Stromal cell of bone marrow (primary cell): ENCODE results near the gene TMEM132A.

ENCODE experiments used
- DNase-seq: peaks from one replicate; pipeline ENCODE4 v3.0.0-alpha.2; 2012; ENCODE audit warnings: low read depth

Gene TMEM132A

DNA sequence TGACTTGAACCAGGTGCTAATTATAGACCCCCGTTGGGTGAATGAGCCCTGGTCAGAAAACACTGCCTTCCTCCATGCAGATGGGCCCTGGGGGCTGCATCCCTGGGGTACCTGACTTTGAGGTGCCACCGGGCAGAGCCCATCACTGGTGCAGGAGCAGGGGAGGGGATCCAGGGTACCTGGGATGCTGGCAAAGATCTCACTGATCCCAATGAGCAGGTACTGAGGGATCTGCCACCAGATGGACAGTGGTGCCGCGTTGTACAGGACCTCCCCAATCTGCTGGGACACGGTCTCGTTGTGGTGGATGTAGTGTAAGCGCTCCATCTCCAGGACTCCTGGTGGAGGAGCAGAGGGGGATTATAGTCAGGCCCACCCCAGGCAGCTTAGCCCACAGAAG lies 15.0 kb downstream of the TMEM132A start:
- no peak for DNase-seq

DNA sequence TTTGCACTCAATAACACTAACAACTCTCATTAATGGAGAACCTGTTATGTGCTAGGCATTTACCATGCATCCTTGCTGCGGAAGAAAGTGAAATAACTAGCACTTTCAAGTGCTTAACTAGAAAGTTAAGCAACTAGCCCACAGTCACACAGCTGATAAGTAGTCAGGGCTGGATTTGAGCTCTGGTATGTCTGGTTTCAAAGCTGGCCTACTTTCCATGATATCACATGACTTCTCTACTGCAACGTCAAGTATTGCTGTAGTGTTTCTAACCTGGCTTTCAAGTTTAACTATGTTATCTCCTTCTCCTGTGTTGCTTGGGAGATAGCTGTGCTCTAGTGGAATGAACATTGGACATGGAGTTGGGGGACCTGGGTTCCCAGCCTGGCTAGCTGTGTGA lies 15.6 kb downstream of the TMEM132A start:
- DNase-seq = no peak

DNA sequence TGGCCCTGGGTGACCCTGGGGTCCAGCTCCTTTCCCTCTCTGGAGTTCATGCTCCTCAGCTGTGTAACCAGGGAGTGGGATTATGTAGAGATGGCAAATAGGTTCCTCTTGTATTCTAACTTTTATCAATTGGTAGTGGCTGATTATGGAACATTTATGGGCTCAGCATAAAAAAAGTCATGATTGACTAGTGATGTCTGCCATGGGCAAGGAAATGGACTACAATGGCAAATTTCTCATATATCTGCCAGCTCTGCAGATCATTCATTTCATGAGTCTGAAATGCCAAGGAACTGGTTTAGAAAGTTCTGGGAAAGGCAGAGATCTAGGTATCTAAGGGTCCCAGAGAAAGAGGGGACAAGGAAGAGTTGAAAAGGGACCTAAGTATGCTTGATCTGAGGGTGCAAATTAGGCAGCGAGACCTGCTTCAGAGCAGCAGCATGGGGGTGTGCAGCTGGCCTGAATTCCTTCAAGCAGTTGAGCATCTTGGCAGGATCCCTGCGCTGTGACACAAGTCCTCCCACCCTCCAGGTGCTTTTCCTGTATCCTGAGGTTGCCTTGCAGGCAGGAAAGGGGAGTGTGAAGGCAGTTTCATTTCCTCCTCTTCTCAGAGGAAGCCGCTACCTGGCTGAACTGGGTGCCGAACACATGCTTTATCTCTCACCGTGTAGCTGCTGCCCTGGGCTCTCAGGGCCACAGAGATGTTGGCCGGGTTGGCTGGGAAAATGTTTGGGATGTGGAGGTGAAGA lies 17.3 kb downstream of the TMEM132A start:
- no peak for DNase-seq

DNA sequence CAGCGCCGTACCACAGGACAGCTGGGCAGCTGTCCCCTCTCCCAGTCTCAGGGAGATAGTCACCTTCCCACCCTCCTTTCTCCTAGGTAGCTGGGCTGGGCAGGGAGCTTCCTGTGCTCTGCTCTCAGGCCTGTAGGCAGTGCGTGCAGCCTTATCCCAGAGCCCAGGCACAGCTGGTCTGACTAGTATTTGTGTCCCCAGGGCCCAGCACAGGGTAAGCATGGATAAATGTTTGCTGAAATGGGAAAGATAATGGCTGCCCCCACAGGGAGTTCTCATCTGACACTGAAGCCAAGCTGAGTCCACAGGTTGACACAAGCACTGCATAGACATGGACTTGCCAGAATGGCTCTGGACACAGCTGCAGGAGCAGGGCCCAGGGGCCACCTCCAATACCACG lies 18.0 kb downstream of the TMEM132A start:
- no peak for DNase-seq

DNA sequence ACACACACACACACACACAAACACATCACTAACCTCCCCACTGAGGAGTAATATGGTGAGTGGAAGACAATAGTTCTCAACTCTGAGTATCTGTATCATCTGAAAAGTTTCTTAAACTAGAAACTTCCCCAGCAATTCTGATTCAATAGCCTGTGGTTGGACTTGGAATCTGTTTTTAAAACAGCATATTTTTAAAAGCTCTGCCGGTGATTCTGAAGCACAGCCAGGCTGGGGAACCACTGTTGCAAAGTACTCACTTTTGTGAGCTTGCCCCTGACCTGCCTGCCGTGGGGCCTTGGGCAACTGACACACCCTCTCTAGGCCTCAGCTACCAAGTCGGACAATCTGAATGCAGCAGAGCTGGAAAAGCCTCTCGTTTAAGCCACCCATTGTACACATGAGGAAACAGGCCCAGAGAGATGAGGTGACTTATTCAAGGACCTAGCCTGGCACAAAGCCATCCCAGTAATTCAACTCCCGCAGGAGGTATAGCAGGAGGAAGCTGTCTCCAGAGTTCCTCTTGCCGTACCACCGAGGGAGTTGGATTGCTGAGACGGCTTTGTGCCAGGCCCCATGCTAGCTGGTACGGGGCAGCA lies 18.8 kb downstream of the TMEM132A start:
- no peak for DNase-seq

DNA sequence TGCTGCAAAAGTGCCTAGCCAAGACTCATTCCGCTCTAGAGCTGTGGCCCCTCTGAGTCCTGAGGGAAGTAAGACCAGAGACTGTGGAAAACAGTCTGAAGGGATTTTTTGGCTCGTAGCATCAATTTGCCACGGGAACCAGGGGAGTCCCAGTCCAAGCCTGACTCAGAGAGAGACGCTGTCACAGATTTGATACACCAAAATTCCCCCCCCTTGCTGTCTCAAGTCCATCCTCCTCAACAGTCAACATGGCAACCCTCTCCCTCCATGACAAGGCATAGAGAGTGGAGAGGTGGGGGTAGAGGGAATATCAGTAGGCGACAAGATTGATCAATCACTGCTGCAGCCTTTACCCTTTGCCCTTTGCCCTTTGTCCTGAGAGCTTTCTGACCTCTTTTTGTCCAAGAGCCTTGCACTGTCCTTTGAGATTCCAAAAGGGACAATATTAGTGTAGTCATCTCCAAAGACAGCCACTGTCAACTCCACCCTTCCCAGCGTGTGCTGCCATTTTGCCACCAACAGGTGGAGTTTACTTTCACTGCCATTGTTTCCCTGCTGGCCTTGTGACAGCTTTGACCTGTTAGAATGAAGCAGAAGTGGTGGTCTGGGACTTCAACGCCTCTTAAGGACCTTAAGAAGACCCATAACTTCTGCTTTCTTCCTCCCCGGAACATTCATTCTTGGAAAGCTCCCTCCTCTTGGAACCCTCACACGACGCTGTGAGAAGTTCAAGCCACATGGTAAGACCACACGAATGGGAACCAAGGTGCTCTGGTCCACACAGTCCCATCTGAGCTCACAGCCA lies 20.4 kb downstream of the TMEM132A start:
- DNase-seq = no peak

DNA sequence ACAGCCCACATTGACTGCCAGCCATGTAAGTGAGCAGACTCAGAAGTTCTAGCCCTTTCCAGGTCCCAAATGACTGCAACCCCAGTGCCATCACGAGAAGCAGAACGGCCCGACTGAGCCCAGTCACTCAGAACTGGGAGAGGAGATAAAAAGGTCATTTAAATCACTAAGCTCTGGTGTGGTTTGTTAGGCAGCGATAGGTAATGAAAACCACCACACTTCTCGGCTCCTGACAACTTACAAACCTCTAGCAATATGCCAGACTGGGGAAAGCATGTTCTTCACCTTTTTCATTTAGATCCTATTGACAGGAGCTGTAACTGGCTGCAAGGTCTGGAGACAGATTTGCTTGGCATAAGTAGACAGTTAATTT lies 21.0 kb downstream of the TMEM132A start:
- DNase-seq = no peak

DNA sequence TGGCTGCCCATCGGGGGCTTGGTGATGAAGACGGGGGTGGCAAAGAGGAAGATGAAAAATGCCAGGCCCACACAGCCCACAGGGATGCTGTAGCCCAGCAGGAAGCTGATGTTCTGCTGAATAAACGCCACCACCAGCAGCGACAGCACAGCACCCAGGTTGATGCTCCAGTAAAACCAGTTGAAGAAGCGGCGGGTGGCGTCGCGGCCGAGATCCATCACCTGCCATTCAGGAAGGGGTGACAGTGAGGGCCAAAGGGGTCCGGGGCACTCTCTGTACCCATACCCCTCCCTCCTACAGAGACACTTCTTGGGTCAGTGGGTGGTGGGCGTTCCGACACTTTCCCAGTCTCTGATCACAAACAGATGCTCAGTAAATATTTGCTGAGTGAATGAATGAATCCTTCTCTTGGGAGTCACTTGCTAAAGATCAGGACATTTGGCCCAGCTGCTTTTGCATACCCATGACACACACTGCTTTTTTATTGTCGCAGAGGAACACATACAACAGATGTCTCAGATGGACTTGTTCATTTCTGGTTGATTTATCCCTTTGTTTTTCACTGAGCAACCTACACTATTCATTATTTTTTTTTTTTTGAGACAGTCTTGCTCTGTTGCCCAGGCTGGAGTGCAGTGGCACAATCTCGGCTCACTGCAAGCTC lies 22.5 kb downstream of the TMEM132A start:
- DNase-seq = no peak

DNA sequence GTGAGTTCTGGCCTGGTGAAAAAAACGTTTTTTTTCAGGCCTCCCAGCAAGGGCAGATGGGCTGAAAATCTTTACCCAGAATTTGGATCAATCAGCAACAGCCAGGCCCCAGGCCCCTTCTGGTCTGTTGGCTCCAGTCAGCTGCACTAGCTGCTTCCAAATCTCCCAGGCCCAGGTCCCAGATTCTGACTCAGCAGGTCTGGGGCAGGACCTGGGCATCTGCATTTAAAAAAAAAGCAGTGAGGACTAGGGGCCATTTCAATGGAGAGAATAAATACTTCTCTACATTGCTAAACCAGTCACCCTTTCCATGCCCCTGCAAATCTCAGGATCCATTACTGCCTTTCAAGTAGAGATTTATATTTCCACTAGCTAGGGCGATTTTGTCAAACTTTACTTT lies 23.4 kb downstream of the TMEM132A start:
- DNase-seq = no peak

DNA sequence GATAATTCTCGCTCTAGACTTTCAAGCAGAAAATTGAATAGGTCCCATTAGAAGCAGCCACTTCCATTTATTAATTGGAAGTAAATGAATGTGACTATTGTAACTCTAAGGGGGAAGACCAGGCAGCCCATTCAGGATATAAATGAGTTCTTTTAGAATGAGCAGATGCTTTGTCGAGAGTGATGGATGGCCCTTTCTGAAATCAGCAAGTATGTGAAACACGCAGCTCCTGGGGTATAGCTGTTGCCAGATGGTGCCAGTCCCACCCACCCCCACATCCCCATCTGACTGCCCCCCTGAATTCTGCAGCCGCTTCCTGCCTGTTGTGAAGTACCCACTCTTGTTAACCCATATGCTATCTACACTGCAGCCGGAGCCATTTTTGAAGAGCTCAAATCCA lies 24.0 kb downstream of the TMEM132A start:
- DNase-seq = no peak

DNA sequence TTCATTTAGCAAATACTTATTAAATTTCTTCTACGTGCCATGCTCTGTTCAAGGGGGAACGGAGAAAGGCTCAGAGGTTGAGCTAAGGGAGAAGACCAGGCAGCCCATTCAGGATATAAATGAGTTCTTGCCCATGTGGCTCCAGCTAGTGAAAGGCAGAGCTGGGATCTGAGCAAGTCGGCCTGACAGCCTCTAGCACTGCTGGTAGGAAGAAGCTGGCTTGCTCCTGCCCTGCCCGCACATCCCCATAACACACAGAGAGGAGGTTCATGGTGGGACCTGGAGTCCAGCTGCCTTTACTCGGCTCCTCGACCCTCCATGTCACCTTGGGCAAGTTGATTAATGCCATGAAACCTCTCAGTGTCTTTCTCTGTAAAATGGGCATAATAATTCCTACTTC lies 25.8 kb downstream of the TMEM132A start:
- DNase-seq = no peak

DNA sequence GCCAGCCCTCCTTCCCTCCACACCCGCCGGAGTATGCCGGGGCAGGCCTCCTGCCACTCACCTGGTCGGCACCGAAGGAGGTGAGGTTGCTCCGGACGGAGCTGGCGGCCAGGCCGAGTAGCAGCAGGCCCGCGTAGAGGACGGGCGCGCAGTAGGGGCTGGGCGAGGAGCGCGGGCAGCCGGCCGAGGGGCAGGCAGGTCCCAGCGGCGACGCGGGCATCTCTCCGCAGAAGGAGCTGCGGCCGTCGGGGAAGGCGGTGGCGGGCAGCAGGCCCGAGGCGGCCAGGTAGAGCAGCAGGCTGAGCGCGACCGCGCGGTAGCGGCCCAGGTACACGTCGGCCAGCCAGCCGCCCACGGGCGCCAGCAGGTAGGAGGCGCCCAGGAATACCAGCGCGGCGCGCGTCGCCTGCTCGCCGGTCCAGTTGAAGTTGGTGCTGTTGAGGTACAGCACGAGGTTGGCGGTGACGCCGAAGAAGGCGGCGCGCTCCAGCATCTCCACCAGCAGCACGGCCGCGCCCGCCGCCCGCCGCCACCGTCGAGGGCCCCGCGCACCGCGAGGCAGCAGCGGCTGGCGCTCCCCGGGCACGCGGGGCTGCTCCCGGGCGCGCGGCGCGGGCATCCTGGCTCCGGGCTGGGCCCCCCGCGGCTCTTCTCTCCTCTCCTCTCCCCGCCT lies 26.8 kb downstream of the TMEM132A start:
- no peak for DNase-seq

DNA sequence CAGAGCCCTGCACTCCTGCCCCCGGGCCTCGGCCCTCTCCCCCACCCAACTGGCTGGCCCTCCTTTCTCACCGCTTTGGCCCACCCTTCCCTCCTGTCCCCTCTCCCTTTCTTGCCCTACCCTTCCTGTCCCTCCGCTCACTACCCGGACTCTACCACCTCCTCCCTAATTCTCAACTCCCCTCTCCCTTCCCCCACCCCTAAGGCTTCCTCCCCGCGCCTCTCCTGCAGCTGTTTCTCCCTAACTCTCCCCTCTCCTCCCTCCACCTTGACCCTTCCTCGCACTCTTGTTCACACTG lies 27.3 kb downstream of the TMEM132A start:
- DNase-seq = no peak

DNA sequence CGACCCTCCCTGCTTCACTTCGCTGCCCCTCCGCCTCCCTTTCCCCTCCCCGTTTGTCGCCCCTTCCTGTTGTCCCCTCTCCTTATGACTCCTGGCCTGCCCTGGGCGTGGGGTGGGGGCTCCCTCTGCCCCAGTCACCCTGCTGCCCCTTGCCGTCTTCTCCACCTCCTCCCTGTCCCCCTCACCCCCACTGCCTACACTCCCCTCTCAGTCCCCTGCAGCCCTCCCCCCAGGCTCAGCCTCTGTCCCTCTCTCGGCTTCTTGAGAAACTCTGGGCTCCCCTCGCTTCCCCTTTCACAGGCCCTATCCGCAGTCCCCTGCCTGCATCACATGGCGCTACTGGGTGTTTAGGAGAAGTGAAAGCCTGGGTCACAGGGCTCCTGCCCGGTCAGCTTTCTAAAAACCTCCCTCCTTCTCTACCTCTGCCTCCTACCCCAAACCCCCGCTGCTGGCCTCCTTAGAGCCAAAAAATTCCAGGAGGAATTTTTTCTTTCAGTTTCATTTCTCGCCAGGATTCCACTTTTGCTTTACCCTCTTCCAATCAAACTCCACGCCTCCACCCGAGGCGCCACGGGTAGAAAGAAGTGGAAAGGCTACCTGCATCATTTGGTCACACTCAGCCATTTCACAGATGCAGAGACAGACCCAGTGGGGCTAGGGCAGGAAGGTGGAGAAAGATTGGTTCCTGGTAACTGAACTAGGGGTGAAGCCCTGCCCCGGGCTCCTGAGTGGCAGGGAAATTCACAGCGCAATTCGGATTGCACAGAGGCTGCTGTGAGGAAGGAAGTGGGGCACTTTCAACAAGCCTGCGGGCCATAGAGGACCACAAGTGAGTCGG lies 27.9 kb downstream of the TMEM132A start, which contains the start of gene SLC15A3:
TSS of gene SLC15A3 (minus strand) at position 273 of the 838 bp plus-strand sequence. CDS start 625 bp downstream, outside the sequence.
- peak; percentile 31 for DNase-seq

DNA sequence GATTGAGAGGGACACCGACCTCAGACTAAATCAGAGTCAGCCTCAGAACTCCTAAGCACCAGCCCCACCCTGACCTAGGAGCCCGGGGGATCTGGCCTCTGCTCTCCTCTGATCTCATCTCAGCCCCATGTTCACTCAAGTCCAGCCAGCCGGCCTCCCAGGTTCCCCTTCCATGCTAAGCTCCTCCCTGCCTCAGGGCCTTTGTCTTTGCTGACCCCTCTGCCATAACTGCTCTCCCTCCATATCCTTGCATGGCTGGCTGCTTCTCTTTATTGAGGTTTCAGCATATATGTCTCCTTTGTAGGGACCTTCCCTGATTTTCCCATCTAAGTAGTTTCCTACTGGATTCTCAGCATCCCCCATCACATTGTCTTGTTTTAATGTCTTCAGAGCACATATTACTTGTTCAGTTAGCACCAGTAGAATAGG lies 28.5 kb downstream of the TMEM132A start:
- no peak for DNase-seq

DNA sequence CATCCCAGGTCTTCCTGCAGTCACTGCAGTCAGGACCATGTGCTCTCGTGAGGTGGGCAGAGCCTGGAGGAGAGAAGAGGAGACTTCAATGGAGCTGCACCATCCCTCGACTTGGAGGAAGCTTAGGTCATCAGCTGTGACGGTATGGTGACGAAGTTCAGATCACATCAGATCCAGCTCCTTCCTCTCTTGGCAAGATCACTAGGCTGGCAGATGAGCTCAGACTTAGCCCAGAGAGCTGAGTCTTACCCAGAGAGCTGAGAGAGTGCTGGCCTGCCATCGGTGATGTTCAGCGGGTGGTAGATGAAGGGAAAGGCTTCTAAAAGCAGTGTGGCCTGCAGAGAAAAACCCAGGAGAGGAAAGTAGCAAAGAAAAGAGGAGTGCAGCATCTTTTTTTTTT lies 29.5 kb downstream of the TMEM132A start:
- DNase-seq = no peak

DNA sequence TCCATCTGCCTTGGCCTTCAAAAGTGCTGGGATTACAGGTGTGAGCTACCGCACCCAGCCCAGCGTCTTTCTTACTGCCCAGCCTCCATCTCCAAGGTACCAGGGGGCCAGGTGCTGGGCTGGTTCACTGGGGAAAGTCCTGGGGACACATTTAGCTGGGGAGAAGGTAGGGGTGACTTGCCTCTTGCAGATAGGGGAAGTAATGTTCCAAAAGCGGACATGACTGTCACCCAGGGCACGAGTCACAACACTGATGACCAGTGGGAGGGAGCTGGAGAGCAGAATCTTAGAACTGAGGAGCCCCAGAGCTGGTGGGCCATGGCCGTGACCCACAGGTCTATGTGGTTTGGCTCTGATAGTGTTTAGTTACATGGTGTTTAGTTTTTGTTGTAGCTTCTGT lies 30.2 kb downstream of the TMEM132A start:
- DNase-seq = no peak

DNA sequence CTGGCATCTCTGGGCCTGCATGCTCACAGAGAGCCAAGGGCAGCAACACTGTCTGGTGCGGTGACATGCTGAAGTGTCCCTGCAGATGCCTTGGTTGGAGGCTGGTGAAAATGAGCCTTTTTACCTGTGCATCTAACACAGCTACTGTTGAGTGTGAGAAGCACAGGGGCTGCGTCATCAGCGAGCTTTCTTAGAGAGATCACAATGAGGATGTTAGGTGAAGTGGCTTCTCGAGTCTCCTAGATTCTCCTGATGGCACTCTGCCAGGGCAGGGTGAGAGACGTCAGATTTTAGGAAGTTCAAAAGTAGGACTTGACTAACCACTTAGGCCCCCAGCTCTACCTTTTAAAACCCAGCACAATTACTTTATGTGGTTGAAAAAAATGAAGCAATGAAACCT lies 31.3 kb downstream of the TMEM132A start:
- DNase-seq = no peak

DNA sequence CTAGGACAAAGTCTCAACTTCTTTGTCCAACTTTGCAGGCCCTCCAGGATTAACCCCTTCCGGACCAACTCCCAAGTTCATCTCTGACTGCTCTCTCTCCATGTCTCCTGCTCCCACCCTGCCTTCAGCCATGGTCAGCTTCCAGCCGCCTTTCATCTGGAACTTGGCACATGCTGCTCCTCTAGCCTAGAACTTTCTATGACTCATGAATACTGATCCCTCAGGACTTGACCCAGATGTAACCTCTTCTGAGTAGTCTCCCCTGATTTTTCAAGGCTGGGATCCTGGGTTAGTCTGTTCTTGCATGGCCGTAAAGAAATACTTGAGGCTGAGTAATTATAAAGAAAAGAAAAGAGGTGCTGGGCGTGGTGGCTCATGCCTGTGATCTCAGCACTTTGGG lies 32.9 kb downstream of the TMEM132A start:
- peak; percentile 42 for DNase-seq

DNA sequence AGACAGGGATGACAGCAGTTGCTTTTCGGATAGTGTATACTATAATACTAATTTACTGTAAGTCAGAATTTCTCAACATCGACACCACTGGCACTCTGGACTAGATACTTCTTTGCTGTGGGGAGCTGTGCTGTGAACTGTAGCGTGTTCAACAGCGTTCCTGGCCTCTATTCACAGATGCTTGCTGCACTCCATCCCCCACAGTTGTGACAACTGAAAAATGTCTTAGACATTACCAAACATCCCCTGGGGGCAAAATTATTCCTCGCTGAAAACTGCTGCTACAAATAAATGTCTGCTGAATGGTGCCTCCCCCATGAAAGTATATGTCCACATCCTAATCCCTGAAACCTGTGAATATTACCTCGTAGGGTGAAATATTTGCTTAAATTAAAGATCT lies 35.2 kb downstream of the TMEM132A start:
- no peak for DNase-seq

DNA sequence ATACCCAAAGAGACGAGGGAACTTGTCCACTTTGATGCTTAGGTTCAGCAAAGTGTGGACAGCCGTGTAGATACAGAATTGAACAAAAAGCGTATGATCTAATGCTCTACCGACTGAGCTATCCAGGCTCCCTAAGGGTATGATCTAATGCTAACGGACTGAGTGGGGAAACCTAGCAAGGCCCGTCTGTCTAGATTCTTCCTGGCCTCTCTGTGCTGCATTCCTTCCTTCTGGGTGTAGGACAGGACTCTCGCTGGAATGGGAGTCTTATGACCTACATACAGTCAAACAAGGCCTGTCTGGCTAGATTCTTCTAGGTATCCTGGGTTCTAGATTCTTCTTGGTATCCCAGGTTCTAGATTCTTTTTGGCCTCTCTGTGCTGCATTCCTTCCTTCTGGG lies 36.1 kb downstream of the TMEM132A start:
- DNase-seq = no peak
